GM23248 (cell line): Measurements from ENCODE around the gene NPBWR2.
A peak's percentile ranks its signal among the peaks of the same experiment; 100 is the strongest.

Experiments
- EZH2 ChIP-seq: fragments of 200-600 bp; sonication (generic); IDR thresholded peaks from 2 replicates; pipeline ENCODE4 v1.6.1; 2018; ENCODE audit warnings: antibody characterized with exemption, mild to moderate bottlenecking; ENCODE audit not compliant: insufficient read depth, poor library complexity, severe bottlenecking
- EZH2phosphoT487 ChIP-seq: fragments of 200-600 bp; sonication (generic); IDR thresholded peaks from 2 replicates; pipeline ENCODE4 v1.6.1; 2018; ENCODE audit warnings: antibody characterized with exemption, moderate library complexity, mild to moderate bottlenecking, low read depth; ENCODE audit not compliant: insufficient read depth

DNA sequence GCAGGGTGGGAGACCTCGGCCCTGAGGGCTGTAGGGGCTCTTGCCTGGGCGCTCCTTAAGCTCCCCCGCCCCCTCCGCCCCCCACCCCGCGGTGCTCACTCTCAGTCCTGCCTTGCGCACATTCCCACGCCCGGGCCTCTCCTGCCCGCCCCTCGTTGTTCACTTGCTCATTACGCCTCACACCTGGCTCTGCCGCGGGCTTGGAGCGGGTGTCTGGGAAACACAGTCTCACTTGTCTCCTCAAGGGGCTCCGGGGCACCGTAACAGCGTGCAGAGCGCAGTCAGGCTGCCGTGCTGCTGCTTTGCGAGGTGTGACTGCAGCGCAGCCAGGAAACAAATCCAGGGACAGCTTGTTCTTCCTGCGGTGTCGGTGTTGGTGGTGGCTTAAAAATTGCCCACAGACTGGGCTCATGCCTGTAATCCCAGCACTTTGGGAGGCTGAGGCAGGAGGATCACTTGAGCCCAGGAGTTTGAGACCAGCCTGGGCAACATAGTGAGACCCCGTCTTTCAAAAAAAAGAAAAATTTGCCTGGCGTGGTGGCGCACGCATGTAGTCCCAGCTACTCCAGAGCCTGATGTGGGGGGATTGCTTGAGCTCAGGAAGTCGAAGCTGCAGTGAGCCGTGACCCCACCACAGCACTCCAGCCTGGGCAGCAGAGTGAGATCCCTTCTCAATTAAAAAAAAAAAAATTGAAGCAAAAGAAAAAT is 4.6 kb downstream of the NPBWR2 start:
- TF ChIP-seq EZH2 (peak; percentile 42), EZH2phosphoT487 (no peak)
